ENCODE measurements around the gene PPP1R27.

DNA sequence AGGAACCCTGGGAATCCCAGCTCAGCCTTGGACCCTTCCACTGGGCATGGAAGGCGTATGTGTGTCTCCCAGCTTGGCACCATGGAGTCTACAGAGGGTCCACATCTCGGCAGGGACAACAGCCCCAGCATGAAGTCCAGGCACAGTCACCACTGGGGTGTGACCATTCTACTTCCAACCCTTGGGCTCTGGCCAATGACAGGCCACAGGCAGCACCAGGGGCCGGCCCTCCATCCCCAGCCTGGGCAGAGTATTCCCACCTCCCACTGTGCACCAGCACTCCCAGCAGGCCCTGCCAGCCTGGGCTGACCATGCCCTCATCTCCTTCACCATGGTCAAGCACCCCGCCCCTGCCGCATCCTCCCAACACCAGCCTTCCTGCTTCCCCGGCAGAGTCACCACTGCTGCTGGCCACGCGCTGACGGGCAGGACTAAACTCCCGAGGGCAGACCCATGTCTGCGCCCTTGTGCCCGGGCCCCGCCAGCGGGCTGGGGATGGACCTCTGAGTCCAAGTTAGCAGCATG, 9.5 kb upstream of the PPP1R27 start:
- TF ChIP-seq, protein P1, sequence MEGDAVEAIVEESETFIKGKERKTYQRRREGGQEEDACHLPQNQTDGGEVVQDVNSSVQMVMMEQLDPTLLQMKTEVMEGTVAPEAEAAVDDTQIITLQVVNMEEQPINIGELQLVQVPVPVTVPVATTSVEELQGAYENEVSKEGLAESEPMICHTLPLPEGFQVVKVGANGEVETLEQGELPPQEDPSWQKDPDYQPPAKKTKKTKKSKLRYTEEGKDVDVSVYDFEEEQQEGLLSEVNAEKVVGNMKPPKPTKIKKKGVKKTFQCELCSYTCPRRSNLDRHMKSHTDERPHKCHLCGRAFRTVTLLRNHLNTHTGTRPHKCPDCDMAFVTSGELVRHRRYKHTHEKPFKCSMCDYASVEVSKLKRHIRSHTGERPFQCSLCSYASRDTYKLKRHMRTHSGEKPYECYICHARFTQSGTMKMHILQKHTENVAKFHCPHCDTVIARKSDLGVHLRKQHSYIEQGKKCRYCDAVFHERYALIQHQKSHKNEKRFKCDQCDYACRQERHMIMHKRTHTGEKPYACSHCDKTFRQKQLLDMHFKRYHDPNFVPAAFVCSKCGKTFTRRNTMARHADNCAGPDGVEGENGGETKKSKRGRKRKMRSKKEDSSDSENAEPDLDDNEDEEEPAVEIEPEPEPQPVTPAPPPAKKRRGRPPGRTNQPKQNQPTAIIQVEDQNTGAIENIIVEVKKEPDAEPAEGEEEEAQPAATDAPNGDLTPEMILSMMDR (IDR thresholded peaks at IDR 0.05), result no peak
- no peak for TF ChIP-seq POLR2A (IDR thresholded peaks at IDR 0.05)
